Muscle of arm (tissue), 12 donors: ENCODE data around the gene DNAH14. TPM values are rescaled to one million over a fixed set of nuclear protein-coding genes. Genes with fewer than 3 reads are reported as not detected.
"Not testable (repeated sequence)": the region's sequence is repeated elsewhere in the genome, so short reads cannot be mapped to it uniquely, and the experiment has no call there.

Source experiments
- DNase-seq: peaks from one replicate; pipeline ENCODE4 v3.0.0-alpha.2; 2013
- polyA plus RNA-seq, 12 donors: library from polyadenylated mRNA; unstranded; fragments of 120-200 nt; gene quantifications; one replicate each; pipeline ENCODE4 v1.2.1, GENCODE V29; 2013; ENCODE audit not compliant: insufficient read length in 12 of 12

Gene DNAH14
- polyA plus RNA-seq, 12 donors = 4.0 to 16.5 (median 6.5) TPM; not detected in 1

DNA sequence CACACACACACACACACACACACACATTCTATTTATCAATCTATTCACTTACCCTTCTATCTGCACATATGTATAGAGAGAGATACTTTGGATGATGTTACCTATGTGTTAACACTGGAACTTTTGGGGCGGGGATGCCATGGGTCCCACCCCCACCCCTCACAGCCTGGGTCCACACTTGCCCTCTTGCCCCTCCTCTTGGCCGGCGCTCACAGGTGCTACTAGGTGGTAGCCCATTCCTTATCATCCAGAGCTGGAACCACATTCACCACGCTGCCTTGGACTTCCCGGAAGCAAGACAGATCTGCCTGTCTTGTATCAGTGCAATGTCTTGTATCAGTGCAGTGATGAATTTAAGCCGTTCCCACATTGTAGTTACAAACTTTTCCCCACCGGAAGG lies 413.2 kb downstream of the DNAH14 start:
- no peak for DNase-seq

DNA sequence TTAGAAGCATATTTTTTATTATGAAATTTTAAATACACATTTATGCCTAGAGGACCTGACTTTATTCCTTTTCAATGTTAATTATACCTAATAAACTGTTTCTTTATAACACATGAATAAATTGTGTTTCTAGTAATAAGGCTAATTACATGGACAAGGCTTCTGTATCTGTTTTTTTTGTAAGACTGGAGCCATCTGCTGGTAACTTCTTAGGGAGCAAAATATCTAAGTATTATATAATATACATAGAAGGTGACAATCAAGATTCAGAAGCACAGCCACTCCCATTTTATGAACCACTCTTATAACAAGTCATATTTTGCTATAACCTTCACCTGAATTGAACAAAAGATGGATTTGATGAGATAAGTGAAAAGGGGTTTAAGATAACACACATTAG lies 414.1 kb downstream of the DNAH14 start:
- DNase-seq = no peak

DNA sequence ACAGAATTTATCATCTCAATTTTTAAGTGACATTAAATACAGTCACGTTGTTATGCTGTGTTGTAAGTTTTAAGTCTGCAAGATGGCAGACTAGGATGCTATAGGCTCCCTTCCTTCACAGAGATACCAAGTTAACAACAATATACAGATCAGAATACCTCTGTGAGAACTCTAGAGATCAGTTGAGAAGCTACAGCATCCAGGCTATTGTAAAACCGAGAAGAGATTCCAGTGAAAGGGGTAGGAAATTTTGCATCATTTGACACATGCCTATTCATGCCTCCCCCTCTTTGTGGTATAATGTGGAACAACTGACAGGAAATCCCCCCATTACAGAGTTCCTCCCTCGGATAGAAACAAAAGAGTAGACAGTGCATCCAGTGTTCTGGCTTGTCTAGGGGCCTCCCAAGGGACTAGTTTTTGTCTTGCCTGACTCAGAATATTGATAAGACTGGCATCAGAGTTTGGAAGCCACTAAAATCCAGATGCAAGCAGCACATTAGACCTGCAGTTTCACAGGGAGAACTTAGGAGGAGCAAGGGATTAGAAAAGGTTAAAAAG lies 417.7 kb downstream of the DNAH14 start:
- DNase-seq = no peak

DNA sequence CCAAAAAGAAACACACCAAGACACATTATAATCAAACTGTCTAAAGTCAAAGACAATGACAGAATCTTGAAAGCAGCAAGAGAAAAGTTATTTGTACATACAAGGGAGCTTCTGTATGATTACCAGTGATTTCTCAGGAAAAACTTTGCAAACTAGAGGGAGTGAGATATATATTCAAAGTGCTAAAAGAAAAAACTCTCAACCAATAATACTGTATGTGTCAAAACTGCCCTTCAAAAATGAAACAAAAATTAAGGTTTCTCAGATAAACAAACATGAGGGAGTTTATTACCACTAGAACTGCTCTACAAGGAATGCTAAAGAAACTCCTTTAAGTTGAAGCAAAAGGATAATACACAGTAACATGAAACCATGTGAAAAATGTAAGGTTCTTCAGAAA lies 418.9 kb downstream of the DNAH14 start:
- DNase-seq = no peak

DNA sequence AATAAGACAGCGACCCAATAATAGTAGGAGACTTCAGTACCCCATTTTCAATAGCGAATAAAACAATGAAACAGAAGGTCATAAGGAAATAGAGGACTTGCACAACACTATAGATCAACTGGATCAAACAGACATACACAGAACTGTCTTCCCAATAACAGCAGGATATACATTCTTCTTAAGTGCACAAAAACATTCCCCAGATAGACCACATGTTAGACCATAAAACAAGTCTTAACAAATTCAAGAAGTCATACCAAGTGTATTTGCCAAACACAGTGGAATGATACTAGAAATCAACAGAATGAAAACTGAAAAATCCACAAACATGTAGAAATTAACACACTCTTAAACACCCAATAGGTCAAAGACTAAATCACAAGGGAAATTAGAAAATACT lies 420.4 kb downstream of the DNAH14 start:
- DNase-seq = no peak

DNA sequence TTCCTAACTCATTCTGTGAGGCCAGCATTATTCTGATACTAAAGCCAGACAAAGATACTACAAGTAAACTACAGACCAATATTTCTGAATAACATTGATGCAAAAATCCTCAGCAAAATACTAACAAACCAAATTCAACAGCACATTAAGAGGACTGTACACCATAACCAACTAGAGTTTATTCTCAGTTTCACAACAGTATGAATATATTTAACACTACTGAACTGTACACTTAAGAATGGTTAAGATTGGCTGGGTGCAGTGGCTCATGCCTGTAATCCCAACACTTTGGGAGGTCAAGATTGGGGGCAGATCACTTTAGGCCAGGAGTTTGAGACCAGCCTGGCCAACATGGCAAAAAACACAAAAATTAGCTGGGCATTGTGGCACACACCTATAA lies 421.4 kb downstream of the DNAH14 start:
- DNase-seq = no peak

DNA sequence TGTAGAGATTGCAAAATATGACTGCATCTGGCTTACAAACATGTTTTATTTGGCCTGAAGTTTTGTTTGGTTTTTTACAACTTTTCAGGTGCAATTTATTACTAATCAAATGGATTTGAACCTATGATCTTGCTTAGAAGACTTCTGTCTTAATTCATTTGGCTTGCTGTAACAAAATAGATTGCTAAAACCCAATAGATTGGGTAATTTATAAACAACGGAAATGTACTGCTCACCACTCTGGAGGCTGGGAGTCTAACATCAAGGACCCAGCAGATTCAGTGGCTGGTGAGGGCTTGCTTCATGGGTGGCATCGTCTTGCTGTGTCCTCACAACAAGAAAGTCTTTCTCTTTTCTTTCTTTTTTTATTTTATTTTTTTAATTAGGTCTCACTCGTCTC lies 425.4 kb downstream of the DNAH14 start:
- DNase-seq = no peak

DNA sequence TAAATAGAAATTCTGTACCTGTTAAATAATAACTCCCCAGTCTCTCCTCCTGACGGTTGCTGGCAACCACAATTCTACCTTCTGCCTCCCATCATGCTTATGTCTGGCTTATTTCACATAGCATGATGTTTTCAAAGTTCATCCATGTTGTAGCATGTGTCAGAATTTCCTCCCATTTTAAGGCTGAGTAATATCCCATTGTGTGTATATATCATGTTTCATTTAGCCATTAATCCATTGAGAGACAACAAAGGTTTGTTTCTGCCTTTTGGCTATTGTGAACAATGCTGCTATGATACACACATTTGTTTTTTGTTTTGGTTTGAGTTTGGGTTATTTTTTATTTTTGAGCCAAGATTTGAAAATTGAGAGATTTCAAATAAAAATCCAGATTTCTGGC lies 426.4 kb downstream of the DNAH14 start:
- DNase-seq = no peak

DNA sequence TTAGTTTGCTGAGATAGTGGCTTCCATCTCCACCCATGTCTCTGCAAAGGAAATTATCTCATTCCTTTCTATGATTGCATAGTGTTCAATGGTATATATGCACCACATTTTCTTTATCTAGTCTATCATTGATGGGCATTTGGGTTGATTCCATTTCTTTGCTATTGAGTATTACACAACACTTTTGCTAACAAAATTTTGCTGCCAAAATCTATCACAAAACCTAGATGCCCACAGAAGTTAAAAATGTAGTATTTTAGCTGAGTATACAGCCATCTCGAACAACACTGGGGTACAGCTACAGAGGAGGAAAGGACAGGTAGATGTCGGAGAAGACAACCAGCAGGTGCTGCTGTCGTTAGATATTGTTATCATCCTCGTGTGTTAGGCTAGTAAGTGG lies 430.6 kb downstream of the DNAH14 start:
- no peak for DNase-seq

DNA sequence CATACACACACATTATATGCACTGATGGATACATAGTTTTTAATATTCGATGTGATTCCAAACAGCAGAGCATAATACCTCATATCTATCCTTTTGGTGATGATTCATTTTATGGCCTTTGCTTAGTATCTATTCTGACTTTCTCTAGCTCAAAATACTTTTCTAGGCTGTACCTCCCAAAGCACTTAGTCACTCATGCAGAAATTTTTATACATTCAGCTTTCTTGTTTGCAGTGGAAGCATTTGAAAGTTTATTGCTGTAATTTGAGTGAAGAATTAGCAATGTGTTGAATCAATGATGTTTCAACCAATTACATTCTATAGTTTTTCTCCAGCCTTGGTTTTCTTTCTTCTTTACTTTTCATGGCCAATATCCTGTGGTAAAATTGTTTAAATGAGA lies 431.7 kb downstream of the DNAH14 start:
- DNase-seq = no peak

DNA sequence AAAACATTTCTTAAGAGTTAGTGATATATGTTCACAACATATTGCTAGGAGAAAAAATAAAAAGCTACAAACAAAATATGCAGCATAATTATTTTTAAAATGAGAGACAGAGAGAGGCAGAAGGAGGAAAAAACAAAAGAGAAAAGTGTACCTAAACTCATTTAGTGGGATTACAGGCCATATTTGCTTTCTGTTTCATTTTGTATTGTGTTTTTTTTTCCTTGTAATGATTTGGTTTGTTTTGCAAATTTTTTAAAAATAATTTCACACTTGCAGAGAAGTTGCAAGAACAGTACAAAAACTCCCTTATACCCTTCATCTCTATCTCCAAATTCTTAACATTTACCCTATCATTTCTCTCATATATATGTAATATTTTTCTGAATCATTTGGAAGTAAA lies 433.3 kb downstream of the DNAH14 start:
- DNase-seq = no peak

DNA sequence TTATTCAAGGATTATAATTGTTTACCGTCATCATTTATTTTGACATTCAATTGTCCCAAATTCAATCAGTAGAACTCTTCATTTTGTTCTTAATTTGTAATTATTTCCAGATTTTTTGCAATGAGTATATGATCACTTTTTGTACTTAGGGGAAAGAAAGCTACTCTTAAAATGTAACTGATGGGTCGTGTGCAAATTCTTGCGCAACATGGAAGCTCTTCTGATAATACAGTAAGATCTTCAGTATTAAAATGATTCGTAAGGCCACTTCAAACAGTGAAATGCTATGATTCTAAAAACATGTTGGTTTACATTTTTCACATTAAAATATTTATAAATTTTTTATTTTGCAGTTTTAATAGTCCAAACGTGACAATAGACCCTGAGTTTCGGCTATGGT lies 435.0 kb downstream of the DNAH14 start:
- no peak for DNase-seq

DNA sequence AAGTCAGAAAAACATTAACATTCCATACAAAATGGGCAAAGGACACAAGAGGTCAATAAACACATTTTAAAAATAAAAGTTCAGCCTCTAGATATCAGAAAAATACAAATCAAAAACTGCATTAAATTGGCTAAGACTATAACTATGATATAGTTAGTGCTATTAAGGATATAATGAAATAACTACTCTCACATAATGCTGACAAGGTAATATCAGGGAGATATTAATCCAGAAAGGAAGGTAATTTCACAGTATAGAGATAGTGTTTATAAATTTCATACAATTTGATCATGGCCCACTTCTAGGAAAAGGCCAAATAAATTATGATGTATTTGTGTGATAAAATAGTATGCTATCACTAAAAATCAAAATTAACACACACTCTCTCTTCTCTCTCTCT lies 436.5 kb downstream of the DNAH14 start:
- no peak for DNase-seq

DNA sequence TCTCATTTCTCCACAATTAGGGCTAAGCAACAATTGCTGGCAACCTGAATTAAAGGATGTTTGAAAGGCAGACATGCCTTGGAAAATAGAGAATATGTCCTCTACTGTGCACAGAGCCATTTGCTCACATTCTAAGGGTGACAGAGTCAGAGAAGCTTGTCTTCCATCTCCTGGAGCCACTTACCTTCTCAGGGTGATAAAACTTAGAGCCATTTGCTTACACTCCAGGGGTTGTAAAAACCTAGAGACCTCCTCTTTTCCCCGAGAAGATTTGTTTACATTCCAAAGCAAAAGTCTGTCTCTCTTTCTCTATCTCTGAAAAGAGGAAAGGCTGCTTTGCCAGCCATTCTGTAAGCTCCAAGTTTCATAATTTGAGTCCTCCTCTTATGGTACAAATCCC lies 437.1 kb downstream of the DNAH14 start:
- no peak for DNase-seq

DNA sequence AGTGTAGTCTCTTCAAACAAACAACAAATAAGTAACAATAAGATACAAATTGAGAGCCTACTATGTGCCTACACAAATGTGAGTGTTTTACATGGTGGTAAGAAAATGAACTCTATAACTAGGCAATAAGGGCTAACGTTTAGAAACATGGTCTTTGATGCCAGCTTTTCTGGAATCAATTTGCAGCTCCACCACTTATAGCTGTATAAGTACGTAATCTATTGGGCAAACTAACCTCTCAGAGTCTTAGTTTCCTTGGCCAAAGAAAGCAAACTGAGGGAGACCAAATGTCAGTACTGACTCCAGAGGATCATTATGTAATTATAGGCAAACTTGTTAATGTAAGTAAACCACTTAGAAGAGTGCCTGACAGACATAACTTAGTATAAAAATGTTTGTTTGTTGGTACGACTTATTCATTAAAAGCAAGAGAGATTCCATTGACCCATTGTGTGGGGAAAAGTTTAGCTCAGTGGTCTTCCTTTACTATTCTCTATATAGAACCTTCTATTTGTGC lies 438.6 kb downstream of the DNAH14 start:
- DNase-seq = no peak

DNA sequence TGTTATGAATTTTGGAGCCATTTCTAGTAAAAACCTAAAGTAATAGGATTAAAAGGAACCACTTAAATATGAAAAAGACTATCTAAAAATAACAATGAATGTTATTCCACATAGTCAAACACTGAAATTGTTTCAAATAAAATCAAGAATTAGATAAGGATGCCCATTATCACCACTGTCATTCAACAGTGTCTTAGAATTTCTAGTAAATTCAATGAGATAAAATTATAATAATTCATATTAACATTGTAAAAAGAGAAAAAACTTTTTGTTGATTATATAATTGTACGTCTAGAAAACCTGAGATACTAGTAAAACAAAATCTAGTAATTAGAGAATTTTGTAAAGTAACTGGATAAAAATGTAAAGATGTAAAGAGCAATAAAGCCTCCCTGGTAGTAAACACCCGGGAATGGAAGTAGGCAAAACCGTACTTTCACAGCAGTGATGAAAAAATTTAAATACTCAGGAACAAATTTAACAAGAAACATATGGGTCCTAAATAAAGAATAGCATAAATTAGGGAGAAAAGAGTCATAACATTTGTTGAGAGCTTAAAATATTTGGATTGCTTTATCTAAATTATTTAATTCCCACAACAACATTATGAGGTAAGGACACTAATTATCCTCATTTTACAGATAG lies 442.0 kb downstream of the DNAH14 start:
- no peak for DNase-seq

DNA sequence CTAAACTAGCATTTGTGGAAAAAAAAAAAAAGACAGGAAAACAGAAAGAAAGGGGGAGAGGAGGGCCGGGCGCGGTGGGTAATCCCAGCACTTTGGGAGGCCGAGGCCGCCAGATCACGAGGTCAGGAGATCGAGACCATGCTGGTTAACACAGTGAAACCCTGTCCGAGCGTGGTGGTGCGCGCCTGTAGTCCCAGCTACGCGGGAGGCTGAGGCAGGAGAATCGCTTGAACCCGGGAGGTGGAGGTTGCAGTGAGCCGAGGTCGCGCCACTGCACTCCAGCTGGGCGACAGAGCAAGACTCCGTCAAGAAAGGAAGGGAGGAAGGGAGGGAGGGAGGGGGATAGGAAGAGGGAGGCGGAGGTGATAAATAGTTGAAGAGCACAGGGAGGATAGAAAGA lies 443.7 kb downstream of the DNAH14 start:
- DNase-seq = no peak

DNA sequence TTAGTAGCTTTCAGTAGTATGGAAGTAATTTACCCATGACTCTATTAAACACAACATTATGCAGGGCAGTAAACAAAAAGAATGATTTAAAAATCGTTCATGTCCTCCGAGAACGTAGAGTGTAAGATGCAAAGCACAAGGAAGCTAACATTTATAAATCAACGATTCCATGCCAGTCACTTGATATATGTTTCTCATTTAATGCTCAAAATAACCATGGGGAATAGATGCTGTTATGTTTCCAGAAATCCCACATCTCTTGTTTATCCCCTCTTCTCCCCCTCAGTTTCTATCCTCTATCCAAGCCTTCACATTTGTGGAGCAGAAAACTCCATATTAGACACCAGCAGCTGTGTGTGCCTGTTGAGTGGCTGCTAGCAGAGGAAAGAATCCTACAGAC lies 445.5 kb downstream of the DNAH14 start:
- DNase-seq = no peak

DNA sequence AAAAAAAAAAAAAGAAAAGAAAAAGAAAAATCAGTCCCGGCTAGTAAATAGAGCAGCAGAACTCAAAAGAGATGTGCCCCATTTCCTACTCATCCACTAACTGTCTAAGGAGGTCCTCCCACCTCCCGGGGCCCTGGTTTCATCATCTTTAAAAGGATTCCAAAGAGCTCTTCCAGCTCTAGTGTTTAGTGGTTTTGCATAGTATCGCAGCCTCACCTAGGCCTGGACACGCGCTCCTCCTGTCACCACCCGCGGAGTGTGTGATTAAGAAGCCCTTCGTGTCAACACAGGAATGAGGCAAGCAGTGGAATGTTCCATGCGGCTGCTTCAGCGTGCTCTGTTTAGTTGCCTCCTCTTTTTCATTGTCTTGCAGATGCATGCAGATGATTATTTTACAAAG lies 449.4 kb downstream of the DNAH14 start:
- DNase-seq = no peak

DNA sequence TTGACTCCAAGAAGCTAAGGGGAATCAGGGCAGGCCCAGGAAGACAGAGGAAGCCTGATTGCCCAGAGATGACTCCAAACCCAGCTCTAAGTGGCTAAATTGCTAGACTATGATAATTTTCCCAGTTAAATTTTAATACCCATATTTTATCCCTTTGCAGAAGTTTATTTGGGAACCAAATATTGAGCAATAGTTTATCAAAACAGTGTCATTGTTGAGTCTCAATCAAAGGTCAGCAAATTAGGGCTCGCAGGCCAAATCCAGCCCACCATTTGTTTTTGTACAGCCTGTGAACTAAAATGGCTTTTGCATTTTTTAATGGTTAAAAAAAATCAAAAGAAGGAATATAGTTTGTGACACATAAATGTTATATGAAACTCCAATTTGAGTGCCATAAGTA lies 451.2 kb downstream of the DNAH14 start:
- no peak for DNase-seq

DNA sequence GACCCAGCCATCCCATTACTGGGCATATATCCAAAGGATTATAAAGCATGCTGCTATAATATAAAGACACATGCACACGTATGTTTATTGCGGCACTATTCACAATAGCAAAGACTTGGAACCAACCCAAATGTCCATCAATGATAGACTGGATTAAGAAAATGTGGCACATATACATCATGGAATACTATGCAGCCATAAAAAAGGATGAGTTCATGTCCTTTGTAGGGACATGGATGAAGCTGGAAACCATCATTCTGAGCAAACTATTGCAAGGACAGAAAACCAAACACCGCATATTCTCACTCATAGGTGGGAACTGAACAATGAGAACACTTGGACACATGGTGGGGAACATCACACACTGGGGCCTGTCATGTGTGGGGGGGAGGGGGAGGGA lies 457.4 kb downstream of the DNAH14 start:
- not testable (repeated sequence) for DNase-seq

DNA sequence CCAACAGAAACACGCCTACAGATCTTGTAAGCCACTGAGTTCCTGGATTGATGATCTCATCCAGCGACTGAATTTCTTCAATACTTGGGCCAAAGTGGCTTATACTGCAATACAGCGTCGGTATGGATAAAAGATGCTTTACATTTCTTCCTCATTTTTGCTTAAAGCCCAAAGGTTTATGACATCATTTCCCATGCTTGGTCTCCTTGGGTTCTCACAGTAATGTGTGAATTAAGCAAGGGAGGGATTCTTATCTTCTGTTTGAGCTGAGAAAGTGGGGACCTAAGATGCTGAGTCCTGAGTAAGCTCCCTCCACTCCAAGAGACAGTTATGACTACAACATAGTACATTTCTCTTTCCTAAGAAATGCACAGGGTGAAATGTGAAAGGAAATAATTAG lies 458.9 kb downstream of the DNAH14 start:
- DNase-seq = peak; percentile 15

DNA sequence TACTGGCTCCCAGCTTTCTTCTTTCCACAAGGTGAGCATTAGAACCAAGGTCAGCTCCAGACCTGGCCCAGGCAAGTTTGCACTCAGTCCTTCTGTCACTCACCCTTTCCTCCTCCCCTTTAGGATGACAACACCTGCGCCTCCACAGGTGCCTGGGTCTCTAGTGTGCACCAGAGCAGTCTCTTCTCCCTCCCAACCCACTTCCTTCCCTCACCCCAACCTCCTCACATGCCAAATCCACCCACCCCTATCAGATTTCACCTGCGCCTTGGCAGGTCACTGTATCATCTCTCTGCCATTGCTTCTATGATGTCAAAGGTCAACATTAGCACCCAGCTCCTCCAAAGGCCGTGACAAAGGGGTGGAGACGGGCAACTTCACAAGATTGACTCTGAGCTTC lies 460.4 kb downstream of the DNAH14 start:
- no peak for DNase-seq

DNA sequence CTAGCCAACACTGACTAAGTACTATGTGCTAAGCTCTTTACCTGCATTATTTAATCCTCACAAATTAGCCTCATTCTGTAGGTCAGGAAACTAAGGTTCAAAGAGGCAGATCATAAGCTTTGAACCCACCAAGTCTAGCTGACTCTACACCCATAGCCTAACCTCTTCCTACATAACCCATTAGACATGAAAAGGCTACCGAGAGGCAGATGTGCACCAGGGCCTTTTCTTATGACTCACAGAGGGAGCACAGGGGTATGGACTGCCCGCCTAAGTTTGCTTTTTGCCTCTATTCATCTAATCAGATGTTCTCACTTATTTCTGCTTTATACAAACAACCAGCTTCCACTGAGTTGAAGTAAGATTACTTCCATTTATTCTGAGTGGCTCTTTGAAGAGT lies 466.9 kb downstream of the DNAH14 start:
- DNase-seq = no peak
